K562 (cell line): ENCODE data around the gene PODXL2.
A peak's percentile ranks its signal among the peaks of the same experiment; 100 is the strongest.

Experiments
- ELK3 ChIP-seq: fragments of 450-650 bp; formaldehyde crosslinking; IDR thresholded peaks from 2 replicates; pipeline ENCODE4 v1.4.0; 2020; ENCODE audit warnings: mild to moderate bottlenecking
- KDM1A ChIP-seq, 2 experiments: fragments of 450-650 bp; IDR thresholded peaks; 2 replicates each; pipeline ENCODE4 v1.6.1; 2016; ENCODE audit warnings: mild to moderate bottlenecking in 2 of 2
- POLR2A ChIP-seq: fragments of 450-650 bp; conservative IDR thresholded peaks from 2 replicates; pipeline ENCODE4 v1.6.1; 2016
- RUNX1 ChIP-seq: sonication (generic); IDR thresholded peaks from 2 replicates; pipeline ENCODE4 v1.6.1; 2016; ENCODE audit warnings: antibody characterized with exemption, low read depth
- ZNF561 ChIP-seq: fragments of 450-650 bp; formaldehyde crosslinking; conservative IDR thresholded peaks from 2 replicates; pipeline ENCODE4 v1.4.0; 2020; ENCODE audit warnings: mild to moderate bottlenecking, moderate library complexity
- TF ChIP-seq, protein P1 (sequence below): fragments of 150-350 bp; conservative IDR thresholded peaks from 2 replicates; pipeline ENCODE4 v1.6.1; 2014; ENCODE audit warnings: low read length
- TF ChIP-seq, protein P2 (sequence below), 3 experiments: IDR thresholded peaks in 2 of 3; conservative IDR thresholded peaks in 1 of 3; 2 replicates each; pipeline ENCODE4 v1.5.1; 2011 to 2012; ENCODE audit warnings: low read length in 3 of 3, mild to moderate bottlenecking in 3 of 3, control low read depth in 2 of 3, improper control_type of control experiment in 1 of 3, inconsistent platforms in 1 of 3, low read depth in 1 of 3, mixed read lengths in 1 of 3, moderate library complexity in 1 of 3; ENCODE audit not compliant: insufficient read depth in 2 of 3
- TF ChIP-seq, protein P3 (sequence below): fragments of 150-350 bp; IDR thresholded peaks from 2 replicates; pipeline ENCODE4 v1.6.1; 2014; ENCODE audit warnings: low read depth, mild to moderate bottlenecking, low read length, borderline replicate concordance

DNA sequence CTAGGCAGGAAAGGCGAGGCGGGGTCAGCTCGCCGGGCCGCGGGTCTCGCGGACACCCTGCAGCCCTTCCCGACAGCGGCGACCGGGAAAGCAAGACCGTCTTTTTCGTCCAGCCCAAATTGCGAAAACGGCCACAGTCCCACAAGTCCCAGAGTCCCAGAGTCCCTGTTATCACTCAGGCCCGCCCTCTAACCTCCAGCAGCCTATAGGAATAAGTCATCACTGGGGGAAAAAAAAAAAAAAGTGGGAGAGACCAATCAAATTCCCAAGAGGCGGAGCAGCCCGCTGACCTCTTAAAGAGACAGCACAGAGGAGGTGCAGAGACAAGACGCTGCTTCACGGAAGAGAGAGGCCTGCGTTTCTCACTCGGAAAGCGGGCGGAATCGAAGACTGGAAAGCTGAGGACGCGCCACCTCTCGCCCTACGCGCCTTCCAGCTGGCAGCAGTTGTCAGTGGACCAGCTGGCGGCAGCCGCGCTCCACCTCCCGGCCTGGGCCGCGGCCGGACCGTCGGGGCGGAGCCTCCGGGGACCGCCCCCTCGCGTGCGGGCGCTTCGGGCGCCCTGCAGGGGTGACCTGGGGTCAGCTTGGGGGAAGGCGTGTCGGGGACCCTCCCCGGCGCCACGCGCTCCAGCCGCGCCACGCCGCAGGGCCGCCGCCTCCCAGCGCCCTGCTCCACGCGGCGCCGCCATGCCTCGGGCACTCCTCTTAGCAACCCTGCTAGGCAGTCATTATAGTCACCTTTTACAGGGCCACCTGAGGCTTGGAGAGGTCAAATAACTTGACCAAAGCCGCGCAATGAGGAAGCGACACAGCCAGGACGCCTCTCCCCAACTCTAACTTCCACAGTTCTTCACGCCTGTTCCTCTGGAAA, 38.2 kb upstream of the PODXL2 start, which contains the start of gene TPRA1:
- TF ChIP-seq RUNX1 (no peak), POLR2A (no peak; the same call in 1 of the 2 replicates), KDM1A (IDR thresholded peaks at IDR 0.05) (no peak), ZNF561 (CRISPR knock-in tag) (no peak), ELK3 (CRISPR knock-in tag) (no peak)
- TF ChIP-seq, protein P1, sequence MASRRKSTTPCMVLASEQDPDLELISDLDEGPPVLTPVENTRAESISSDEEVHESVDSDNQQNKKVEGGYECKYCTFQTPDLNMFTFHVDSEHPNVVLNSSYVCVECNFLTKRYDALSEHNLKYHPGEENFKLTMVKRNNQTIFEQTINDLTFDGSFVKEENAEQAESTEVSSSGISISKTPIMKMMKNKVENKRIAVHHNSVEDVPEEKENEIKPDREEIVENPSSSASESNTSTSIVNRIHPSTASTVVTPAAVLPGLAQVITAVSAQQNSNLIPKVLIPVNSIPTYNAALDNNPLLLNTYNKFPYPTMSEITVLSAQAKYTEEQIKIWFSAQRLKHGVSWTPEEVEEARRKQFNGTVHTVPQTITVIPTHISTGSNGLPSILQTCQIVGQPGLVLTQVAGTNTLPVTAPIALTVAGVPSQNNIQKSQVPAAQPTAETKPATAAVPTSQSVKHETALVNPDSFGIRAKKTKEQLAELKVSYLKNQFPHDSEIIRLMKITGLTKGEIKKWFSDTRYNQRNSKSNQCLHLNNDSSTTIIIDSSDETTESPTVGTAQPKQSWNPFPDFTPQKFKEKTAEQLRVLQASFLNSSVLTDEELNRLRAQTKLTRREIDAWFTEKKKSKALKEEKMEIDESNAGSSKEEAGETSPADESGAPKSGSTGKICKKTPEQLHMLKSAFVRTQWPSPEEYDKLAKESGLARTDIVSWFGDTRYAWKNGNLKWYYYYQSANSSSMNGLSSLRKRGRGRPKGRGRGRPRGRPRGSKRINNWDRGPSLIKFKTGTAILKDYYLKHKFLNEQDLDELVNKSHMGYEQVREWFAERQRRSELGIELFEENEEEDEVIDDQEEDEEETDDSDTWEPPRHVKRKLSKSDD = no peak
- TF ChIP-seq, protein P2, sequence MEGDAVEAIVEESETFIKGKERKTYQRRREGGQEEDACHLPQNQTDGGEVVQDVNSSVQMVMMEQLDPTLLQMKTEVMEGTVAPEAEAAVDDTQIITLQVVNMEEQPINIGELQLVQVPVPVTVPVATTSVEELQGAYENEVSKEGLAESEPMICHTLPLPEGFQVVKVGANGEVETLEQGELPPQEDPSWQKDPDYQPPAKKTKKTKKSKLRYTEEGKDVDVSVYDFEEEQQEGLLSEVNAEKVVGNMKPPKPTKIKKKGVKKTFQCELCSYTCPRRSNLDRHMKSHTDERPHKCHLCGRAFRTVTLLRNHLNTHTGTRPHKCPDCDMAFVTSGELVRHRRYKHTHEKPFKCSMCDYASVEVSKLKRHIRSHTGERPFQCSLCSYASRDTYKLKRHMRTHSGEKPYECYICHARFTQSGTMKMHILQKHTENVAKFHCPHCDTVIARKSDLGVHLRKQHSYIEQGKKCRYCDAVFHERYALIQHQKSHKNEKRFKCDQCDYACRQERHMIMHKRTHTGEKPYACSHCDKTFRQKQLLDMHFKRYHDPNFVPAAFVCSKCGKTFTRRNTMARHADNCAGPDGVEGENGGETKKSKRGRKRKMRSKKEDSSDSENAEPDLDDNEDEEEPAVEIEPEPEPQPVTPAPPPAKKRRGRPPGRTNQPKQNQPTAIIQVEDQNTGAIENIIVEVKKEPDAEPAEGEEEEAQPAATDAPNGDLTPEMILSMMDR (IDR thresholded peaks at IDR 0.05 in 2 of 3, conservative IDR thresholded peaks at IDR 0.05 in 1 of 3; ENCODE audit: insufficient read depth in 2 of 3, low read depth in 1 of 3, low read length in 3 of 3) = peak; percentile 35 to 57 (median 53); a peak in 4 of 6 replicates
- TF ChIP-seq, protein P3, sequence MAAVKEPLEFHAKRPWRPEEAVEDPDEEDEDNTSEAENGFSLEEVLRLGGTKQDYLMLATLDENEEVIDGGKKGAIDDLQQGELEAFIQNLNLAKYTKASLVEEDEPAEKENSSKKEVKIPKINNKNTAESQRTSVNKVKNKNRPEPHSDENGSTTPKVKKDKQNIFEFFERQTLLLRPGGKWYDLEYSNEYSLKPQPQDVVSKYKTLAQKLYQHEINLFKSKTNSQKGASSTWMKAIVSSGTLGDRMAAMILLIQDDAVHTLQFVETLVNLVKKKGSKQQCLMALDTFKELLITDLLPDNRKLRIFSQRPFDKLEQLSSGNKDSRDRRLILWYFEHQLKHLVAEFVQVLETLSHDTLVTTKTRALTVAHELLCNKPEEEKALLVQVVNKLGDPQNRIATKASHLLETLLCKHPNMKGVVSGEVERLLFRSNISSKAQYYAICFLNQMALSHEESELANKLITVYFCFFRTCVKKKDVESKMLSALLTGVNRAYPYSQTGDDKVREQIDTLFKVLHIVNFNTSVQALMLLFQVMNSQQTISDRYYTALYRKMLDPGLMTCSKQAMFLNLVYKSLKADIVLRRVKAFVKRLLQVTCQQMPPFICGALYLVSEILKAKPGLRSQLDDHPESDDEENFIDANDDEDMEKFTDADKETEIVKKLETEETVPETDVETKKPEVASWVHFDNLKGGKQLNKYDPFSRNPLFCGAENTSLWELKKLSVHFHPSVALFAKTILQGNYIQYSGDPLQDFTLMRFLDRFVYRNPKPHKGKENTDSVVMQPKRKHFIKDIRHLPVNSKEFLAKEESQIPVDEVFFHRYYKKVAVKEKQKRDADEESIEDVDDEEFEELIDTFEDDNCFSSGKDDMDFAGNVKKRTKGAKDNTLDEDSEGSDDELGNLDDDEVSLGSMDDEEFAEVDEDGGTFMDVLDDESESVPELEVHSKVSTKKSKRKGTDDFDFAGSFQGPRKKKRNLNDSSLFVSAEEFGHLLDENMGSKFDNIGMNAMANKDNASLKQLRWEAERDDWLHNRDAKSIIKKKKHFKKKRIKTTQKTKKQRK = no peak
